ENCODE measurements around the gene MAP2K1.

The MAP2K1 gene

DNA sequence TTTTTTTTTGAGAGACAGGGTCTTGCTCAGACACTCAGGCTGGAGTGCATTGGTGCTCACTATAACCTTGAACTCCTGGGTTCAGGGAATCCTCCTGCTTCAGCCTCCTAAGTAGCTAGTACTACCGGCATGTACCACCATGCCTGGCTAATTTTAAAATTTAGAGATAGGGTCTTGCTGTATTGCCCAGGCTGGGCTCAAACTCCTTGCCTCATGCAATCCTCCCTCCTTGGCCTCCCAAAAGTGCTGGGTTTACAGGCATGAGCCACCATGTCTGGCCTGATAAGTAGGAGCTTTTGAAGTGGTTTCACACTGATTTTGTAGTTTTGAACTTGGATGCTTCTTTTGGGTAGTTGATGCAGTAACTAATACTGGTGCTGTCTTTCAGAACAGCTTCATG lies 7.8 kb downstream of the MAP2K1 start:
- DNase-seq = no peak

DNA sequence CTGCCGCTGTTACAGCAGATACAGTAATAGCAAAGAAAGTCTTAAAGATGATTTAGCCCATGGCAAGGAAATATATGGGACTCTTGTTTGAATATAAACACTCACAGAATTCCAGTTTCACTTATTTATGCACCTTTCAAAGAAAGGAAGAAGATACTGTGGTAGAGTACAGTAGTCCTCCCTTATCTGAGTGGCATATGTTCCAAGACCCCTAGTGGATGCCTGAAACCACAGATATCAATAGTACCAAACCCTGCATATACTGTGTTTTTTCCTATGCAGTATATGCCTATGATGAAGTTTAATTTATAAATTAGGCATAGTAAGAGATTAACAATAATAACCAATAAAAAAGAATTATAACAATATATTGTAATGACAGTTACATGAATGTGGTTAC lies 8.2 kb downstream of the MAP2K1 start:
- no peak for DNase-seq

DNA sequence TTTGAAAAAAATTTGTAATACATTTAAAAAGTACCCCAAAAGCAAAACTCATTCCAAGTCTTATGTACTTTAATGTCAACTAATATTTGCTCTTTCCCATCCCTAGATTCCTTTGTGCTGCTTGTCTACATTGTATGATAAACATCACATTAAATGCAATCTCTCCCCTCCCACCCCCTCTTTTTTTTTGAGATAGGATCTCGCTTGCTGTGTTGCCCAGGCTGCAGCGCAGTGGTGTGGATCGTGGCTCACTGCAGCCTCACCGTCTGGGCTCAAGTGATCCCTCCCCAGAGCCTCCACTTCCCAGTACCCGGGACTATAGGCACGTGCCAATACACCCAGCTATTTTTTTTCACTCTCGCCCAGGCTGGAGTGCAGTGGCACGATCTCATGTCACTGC lies 12.6 kb downstream of the MAP2K1 start:
- DNase-seq = no peak

DNA sequence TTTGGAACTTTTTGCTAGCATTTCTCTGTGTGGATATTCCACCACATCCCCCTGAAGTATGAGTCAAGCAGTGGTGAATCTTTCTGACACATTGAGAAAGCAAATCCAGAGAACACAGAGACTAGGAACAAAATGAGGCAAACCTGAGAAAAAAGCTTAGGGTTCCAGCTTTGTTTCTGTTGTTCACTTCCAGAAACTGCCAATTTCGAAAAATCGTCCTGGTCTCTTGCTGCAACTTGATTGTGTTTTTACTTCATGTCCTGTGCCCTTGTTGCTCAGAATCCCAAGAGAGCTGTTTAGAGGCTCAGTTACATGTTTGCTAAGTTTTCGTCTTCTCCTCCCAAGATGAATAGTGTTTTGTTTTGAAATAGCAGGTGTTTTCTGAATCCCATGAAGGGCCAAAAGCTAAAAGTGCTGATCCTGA lies 13.7 kb downstream of the MAP2K1 start:
- DNase-seq = peak in 1 of 2 donors; percentile 34

DNA sequence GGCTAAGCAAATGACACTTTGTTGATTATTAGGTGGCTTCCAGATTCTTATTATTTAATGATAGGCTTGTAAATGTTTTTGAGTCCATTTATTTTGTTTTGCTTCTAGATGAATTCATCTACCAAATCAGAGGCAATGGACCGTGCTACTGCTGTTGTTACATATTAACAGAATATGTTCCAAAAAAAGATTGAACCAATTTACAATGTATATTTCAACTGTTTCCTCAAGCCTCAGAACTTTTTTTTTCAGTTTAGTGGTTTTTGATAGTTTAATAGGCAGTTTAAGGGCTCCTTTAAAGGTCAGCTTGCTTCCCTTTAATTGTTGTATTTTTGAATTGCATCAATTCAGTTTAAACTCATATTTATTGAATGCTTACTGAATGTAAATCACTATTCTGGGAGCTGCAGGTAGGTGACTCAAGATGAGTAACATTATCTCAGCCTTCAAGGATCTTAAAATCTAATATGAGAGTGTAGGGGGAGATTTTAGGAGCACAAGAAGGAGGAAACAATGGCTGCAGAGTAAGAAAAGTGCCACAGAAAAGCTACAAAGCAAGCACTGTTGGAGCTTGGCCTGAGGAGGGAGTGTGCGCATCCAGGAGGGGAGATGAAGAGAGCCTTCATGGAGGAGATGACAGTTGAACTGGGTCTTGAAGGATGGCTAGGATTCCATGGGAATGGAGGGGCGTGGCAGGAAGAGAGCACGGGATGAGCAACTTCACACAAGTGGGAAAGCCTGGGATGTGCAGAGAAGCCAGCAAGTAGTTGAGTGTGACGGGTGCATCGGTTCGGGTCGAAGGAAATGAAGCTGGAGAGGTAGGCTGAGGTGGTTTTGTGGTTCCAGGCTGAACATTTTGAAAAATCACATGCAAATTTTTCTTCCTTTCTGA lies 14.7 kb downstream of the MAP2K1 start:
- DNase-seq = no peak

DNA sequence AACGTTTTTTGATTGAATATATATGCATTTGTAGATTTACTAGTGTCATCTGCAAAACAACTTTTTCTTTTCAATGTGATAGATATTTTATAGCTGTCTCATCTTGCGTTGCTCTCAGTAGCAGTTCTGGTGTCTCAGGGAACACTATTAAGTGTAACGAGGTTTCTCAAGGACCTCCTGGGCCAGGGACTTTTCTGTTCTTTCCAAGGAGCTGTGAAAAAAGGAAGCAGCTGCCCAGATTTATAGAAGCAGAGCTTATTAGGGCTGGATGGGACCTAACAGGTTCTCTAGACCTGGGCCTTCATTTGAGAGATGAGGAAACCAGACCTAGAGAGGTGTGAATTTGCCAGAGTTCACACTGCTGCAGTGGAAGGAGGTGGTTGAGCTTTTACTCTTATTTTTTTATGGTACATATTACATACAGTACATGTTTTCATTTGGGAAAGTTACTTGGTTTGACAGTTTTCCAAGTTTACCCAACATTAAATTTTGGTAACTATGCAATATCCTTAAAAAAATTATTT lies 16.1 kb downstream of the MAP2K1 start:
- DNase-seq = peak; percentile 45 to 60

DNA sequence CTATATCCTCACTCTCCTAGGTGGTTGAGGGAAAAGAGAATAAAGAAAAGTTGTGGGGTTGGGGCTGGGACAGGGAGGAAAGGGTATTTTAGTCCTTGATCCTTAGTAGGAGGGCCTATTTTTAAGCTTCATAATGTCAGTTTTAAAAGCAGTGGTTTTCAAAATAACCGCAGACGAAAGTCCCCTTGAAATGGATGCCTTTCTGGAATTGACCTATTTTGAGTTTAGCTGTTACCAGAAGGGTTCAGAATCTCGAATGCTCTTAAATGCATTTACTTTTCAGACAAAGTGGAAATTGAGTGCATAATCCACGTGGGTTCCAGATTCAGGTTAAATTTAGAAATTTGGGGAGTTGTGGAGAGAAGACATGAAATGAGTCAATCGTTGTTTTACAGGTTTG lies 16.6 kb downstream of the MAP2K1 start:
- DNase-seq = no peak

DNA sequence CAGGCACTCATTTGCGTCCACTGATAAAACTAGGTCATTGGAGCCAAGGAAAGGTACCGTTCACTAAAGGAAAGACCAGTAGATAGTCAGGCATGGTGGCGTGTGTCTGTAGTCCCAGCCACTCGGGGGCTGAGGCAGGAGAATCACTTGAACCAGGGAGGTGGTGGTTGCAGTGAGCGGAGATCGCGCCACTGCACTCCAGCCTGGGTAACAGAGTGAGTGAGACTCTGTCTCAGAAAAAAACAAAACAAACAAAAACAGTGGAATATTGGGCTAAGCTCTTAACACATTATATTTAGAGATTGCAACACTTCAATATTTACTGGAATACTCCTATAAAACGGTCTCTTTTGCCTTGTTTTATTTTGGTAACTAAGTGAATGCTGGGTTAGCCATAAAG lies 17.4 kb downstream of the MAP2K1 start:
- no peak for DNase-seq

DNA sequence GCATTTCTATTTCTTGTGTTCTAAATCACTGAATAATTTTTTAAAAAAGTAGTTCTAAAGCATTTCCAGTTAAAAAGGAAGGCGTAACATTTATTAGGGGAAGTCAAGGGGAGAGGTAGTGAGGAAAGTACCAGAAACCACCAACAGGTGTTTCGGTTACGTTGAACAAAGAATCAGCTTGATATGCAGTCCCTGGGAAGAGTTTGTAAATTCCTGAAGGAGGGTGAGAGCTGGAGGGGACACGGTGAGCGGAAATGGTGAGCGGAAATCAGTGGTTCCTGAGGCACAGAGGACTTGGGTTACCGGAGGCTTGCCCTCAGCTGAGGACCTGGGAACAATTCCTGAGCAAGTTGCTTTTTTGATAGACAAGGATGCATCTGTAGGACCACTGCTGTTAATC lies 17.8 kb downstream of the MAP2K1 start:
- DNase-seq = no peak

DNA sequence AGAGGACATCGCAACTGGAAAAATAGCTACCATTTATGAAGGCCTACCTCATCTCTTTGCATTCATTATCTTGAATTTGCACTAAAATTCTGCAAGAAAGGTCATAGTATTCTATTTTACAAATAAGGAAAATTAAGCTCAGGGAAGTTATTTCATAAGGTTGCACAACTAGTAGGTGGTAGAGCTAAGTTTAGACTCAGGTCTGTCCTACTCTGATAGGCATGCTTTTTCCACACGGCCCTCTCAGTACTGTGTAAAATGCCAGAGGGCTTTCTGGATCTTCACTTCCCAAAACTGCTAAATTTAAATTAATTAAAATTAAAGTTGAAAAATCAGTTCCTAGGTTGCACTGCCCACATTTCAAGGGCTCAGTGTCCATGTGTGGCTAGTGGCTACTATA lies 18.3 kb downstream of the MAP2K1 start:
- no peak for DNase-seq

DNA sequence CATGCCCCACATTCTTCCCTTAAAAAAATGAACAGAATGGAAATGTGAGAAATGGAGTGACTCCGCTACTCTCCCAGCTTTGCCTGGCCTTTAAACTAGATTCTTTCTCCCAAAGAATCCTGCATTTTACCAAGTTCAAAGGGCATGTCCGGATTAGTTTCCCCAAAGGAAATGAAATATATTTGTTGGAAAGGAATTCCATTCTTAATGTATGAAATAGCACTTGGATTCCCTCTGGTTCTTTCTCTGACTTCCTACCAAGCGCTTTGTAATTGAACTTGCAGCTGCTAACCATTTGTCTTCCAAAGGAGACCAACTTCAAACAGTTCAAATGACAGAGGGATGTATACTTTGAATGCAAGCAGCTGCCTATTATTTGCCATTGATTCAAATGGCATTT lies 18.9 kb downstream of the MAP2K1 start:
- DNase-seq = no peak

DNA sequence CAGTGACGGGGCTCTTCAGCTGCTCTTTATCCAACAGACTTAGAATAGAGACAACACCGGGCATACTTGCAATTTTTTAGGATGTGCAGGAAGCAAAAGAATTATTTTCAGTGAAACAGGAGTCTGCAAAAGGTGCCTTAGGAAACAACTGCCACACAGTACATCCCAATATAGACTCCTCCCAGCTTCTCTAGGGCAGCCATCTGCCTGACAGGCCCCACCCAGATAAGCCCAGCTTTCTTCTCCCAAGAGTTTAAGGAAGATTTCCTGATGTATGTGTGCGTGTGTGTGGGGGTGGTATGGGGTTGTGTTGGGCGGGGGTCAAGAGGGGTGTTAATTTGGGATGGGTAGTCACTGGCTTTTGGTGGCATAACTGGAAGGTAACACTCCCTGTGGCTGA lies 21.5 kb downstream of the MAP2K1 start:
- peak in 1 of 2 donors; percentile 17 for DNase-seq

DNA sequence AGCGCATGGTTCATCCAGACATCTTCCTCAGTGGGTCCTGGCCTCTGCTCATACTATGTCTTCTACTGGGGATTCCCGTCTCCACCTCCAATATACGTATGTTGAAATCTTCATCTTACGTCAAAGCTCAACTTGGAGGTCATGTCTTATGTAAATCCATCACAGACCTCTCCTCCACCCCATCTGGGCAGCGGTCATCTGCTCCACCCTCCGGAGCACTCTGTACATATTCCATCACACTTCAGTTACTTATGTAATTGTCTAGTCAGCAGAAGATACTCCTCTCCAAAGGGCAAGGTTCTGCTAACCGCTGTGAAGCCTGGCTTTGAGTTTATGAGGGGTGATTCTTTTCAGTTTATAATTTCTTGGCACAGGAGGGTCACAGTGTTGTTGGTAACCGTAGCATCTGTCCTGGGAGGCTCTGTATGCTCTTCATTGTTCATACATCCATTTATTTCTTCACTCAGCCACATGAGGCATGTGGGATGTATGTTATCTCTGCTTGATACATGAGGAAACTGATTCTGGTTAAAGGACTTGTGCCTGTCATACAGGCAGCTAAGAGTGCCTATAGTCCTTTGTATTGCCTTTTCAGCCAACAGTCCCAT lies 22.1 kb downstream of the MAP2K1 start:
- peak; percentile 92 to 95 for DNase-seq

DNA sequence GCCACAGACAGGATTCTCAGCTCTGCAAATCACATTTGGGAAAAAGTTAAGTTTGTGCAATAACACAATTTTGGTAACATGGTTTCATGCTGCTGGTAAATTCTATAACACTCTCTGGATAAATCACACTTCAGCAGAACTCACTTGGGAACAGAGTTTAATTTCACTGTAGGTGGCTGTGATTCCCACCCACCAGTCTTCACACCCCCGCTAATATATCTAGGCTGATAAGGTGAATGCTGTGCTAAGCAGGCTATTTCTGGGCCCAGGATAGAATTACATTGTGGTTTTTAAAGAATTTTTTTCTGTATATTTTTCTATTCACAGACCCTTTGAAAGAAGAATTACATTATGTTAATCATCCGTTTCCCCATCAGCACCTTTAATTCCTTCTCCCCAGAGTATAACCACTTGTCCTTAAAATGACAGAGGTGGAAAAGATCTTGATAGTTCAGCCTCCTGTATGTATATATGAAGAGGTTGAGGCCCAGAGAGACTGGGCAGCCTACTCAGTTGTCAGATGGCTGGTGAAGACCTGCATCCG lies 22.9 kb downstream of the MAP2K1 start:
- no peak for DNase-seq

DNA sequence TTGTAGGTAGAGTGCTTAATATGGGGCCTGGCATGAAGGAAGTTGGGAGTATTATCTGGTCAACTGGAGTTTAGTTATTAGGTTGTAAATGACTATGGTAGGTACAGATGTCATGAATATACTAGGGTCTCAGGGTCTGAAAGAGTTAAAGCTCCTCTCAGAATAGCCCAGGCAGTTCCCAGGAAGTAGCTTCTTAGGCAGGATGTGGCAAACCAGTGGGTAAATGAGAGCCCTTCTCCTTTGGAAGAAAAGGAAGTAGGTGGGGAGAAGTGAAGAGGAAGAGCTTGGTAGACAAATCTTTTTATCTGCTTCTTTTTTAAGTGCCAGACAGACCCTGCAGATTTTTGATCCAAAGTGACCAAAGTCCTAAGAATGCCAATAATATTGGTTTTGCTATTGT lies 24.5 kb downstream of the MAP2K1 start:
- peak; percentile 57 to 58 for DNase-seq

DNA sequence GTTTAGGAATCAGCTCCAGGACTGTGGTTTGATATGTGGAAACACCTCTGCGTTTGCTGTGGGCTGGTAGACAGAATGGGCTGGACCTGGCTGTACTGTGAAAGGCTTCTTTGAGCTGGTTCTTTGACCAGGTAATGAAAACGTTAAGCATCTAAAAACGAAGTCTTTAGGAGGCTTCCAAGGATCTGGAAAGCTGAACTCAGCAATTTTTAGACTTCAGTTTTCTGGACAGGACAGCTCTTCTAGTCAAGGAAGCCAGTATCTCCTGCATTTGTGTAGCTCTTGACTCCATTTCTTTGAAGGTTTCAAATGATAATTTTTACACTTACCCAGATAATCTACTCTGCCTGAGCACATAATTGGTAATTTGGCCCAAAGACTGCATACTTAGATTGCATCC lies 25.5 kb downstream of the MAP2K1 start:
- DNase-seq = no peak

DNA sequence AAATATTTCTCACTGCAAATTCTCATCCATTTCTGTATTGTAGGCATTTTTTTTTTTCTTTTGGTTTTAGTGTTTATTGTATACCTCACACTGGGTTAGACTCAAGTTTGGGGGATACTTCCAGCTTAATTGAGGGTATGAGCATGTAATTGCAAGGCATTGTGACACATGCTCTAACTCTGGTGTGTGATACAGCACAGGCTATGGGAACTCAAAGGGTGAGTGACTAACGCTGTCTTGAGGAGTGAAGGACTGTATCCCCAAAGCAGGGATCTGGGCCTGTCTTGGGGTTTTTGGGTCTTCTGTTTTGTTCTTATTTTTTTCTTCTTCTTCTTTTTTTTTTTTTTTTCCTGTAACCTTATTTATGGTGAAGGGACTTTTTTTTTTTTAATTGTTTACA lies 26.9 kb downstream of the MAP2K1 start:
- no peak for DNase-seq

DNA sequence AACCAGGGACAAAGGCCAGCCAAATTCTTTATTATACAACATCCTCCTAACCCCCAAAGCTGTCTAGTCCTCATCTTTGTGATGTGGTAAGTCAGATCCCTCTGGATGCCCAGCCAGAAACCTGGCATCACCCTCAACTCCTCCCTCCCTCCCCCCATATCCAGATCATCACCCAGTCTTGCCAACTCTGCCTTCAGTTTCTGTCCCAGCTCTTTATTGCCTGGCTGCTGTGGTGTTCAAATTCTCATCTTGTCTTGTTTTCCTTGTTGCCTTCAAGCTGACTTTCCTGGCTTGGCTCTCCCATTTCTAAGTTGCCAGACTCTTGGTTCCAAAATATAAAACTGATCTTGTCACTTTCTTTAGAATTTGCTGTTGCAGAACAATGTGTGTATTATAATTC lies 28.6 kb downstream of the MAP2K1 start:
- DNase-seq = no peak

DNA sequence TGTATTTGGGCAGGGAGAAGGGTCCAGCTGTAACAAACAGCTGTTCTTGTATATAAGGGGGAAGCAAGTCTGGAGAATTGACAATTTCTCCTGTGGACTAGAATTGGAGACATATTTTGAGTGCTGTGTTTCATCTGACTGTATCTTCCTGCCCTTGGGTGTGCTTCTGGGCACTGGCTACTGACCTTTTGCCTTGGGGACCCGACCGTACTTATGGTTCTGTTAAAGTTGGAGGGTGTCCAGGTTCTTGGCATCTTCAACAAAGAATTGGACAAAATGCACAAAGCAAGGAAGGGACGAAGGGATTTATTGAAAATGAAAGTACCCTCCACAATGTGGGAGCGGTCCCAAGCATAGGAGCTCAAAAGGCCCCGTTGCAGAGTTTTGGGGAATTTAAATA lies 31.0 kb downstream of the MAP2K1 start:
- no peak for DNase-seq

DNA sequence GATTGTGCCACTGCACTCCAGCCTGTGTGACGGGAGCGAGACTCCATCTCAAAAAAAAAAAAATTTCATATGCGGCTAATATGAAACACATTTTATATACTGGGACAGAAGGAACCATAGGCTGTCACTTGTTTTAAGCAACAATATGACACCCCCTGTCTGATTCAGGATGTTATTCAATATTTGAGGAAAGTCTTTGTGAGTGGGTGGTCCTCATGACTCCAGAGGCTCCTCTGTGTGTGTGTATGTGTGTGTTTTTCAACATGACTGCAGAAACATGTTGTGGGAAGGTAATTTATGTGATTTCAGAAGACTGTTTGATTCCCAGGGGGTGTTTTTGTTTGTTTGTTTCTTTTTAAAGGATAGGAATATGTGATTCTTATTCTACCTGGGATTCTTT lies 32.8 kb downstream of the MAP2K1 start:
- DNase-seq = peak; percentile 35 to 75

DNA sequence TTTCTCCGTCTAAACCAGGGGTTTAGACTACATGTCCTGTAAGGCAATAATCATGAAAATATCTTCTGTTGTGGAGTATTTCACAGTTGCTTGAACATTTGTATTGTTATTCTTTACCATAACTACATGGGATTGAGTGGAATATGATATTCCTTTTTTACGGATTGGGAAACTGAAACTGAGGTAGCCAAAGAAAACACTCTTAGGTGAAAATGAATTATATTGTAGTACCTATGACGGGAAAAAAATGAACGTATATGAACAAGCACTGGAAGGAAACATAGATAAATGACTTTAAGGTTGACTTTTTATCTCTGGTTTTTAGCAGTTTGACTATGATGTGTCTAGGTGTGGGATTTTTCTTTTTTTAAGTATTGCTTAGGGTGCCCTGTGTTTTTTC lies 35.6 kb downstream of the MAP2K1 start:
- no peak for DNase-seq

DNA sequence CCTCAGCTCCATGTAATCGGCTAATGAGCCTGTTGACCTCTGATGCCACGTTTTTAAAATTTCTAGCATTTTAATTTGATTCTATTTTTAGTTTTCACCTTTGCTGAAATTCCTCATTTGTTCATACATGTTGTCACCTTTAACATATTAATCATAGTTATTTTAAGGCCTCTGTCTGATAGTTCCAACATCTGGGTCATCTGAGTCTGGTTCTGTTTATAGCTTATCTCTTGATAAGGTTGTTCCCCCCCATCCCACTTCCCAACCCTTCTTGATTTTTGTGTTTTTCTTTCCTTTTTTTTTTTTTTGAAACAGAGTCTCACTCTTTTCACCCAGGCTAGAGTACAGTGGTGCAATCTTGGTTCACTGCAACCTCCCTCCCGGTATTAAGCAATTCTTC lies 36.4 kb downstream of the MAP2K1 start:
- no peak for DNase-seq

DNA sequence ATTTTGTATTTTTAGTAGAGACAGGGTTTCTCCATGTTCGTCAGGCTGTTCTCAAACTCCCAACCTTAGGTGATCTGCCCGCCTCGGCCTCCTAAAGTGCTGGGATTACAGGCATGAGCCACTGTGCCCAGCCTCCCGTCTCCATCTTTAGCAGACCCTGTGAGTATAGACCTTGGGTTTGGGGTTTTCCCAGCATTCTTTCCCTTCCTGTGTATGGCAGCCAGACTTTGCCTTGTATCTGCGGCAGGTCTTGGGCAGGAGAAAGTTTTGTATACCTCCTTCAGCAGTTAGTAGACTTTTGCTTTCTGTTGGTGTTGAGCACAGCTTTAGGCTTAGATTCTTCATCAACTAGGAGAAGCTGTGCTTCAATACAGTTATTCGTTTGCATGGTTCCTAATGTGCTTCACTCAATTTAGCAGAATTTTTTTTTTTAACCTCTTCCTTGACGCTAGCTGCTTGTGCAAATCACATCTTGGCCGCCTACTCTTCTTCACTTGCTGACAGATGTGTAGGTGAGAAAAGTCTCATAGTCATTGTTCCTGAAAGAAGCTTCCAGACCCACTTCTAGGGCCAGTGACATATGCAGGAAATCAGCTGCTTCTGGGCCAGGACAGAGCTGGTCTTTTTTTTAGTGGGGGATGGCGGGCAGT lies 38.4 kb downstream of the MAP2K1 start:
- no peak for DNase-seq

DNA sequence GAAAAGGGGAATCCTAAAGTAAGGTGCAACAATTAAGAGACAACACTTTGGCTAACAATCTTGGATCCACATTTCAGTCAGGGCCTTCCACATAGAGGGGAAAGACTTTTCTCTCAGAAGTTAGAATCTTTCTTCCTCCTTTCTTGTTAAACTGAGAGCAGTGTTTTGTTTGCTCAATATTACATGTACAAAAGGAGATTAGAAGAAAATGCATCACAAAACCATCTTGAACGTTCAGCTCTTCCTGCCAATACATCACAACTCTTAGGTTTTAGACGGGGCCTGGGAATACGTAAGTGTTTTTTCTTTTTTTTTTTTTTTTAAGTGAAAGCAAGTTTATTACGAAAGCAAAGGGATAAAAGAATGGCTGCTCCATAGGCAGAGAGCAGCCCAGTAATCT lies 39.1 kb downstream of the MAP2K1 start:
- no peak for DNase-seq

Data from inflammatory macrophage treated with lipopolysaccharide for 1 hour (primary cell).